ENCODE measurements around the gene TAGLN3.

Gene TAGLN3

GRCh38 chr3:111971533-111972130 lies 27.1 kb upstream of the TAGLN3 start:
- no peak overlapping the region for H2BK15ac ChIP-seq (replicated peaks; ENCODE audit: low read depth)
- H3K56ac ChIP-seq (ENCODE audit: low read length): no peak overlapping the region
- no peak overlapping the region for H4K8ac ChIP-seq (ENCODE audit: low read depth, low read length)
- H4K5ac ChIP-seq (ENCODE audit: low read length): no peak overlapping the region
- H3K27me3 ChIP-seq (ENCODE audit: insufficient read depth, low read length, poor library complexity): no peaks in the 10 kb centered on the region
- no peak for DNase-seq
- H3K23ac ChIP-seq (ENCODE audit: low read length): no peak overlapping the region
- WGBS (ENCODE audit: extremely low coverage, insufficient coverage, low lambda C conversion rate): no CpG with 5 or more reads among the region's 11 CpGs
- H3K79me2 ChIP-seq (ENCODE audit: control insufficient read depth, insufficient read depth, low read length): no peaks in the 10 kb centered on the region
- no peak overlapping the region for H2AK5ac ChIP-seq (ENCODE audit: low read length)
- no peak overlapping the region for H3K4ac ChIP-seq (ENCODE audit: low read depth, low read length)
- H3K4me2 ChIP-seq (ENCODE audit: low read length): no peak overlapping the region
- no peak overlapping the region for H2BK5ac ChIP-seq (ENCODE audit: low read length)
- H3K18ac ChIP-seq (ENCODE audit: low read length): no peak overlapping the region
- no peaks in the 10 kb centered on the region for H3K4me1 ChIP-seq (ENCODE audit: control insufficient read depth, low read depth, low read length)
- H3K9ac ChIP-seq (ENCODE audit: low read length): no peak overlapping the region
- no peak overlapping the region for H3K27ac ChIP-seq (ENCODE audit: low read depth, low read length)
- no peak overlapping the region for H3K4me3 ChIP-seq (ENCODE audit: low read length)
- no peaks in the 10 kb centered on the region for H3K79me1 ChIP-seq (ENCODE audit: low read length)
- H3K36me3 ChIP-seq (ENCODE audit: control insufficient read depth, insufficient read depth, low read length): peaks cover 2% of the 10 kb centered on the region
- H2BK120ac ChIP-seq (ENCODE audit: low read depth, low read length): no peak overlapping the region

DNA sequence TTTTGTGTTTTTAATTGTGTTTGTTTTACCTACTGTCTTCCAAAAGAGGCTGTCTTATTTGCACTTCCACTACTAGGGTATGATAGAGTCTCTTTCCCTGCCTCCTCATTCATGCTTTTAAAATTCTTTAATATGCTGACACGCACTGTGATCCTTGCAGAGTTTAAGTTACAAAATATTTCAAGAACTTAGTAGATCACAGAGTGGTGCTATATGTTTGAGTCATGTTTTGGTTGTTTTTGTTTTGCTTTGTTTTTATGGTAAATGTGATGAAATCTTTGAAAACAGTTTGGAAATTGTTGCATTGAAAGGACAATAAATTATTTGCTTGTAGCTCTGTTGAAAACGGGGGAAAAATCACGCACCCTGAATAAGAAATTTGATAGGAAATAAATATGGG lies 25.8 kb upstream of the TAGLN3 start:
- no peak overlapping the region for H3K4me3 ChIP-seq (ENCODE audit: low read length)
- no peaks in the 10 kb centered on the region for H3K27me3 ChIP-seq (ENCODE audit: insufficient read depth, low read length, poor library complexity)
- no CpG with 5 or more reads among the region's 3 CpGs for WGBS (ENCODE audit: extremely low coverage, insufficient coverage, low lambda C conversion rate)
- no peak overlapping the region for H2BK15ac ChIP-seq (replicated peaks; ENCODE audit: low read depth)
- DNase-seq: no peak
- no peak overlapping the region for H3K9ac ChIP-seq (ENCODE audit: low read length)
- H3K27ac ChIP-seq (ENCODE audit: low read depth, low read length): no peak overlapping the region
- no peak overlapping the region for H3K4me2 ChIP-seq (ENCODE audit: low read length)
- no peak overlapping the region for H2BK5ac ChIP-seq (ENCODE audit: low read length)
- no peak overlapping the region for H3K4ac ChIP-seq (ENCODE audit: low read depth, low read length)
- H3K79me1 ChIP-seq (ENCODE audit: low read length): no peaks in the 10 kb centered on the region
- H4K5ac ChIP-seq (ENCODE audit: low read length): no peak overlapping the region
- H3K23ac ChIP-seq (ENCODE audit: low read length): no peak overlapping the region
- H3K79me2 ChIP-seq (ENCODE audit: control insufficient read depth, insufficient read depth, low read length): no peaks in the 10 kb centered on the region
- peaks cover 2% of the 10 kb centered on the region for H3K36me3 ChIP-seq (ENCODE audit: control insufficient read depth, insufficient read depth, low read length)
- H2AK5ac ChIP-seq (ENCODE audit: low read length): no peak overlapping the region
- no peaks in the 10 kb centered on the region for H3K4me1 ChIP-seq (ENCODE audit: control insufficient read depth, low read depth, low read length)
- no peak overlapping the region for H3K18ac ChIP-seq (ENCODE audit: low read length)
- H2BK120ac ChIP-seq (ENCODE audit: low read depth, low read length): no peak overlapping the region
- no peak overlapping the region for H4K8ac ChIP-seq (ENCODE audit: low read depth, low read length)
- H3K56ac ChIP-seq (ENCODE audit: low read length): no peak overlapping the region

DNA sequence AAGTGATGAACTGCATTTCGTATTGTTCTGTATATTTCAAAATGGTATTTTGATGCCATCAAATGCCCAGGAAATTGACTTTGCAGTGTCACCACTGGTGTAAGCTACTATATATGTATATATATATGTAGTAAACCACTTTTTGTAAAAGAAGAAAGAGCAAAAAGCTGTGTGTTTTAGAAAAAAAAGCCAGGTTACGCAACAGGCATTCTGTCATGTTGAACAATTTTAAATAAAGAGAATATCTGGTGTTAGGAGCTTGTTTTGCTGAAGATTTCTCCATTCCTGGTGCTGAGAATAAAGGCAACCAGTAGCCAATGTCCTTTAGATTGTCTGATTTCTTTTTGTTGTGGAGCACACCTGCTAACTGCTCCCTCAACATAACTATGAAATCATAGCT lies 23.6 kb upstream of the TAGLN3 start:
- H2BK15ac ChIP-seq (replicated peaks; ENCODE audit: low read depth): no peak overlapping the region
- H3K4ac ChIP-seq (ENCODE audit: low read depth, low read length): no peak overlapping the region
- no peak overlapping the region for H2BK5ac ChIP-seq (ENCODE audit: low read length)
- DNase-seq: no peak
- H3K9ac ChIP-seq (ENCODE audit: low read length): no peak overlapping the region
- H3K4me3 ChIP-seq (ENCODE audit: low read length): no peak overlapping the region
- no peak overlapping the region for H3K27ac ChIP-seq (ENCODE audit: low read depth, low read length)
- H3K18ac ChIP-seq (ENCODE audit: low read length): no peak overlapping the region
- H2AK5ac ChIP-seq (ENCODE audit: low read length): no peak overlapping the region
- no peak overlapping the region for H3K23ac ChIP-seq (ENCODE audit: low read length)
- H3K27me3 ChIP-seq (ENCODE audit: insufficient read depth, low read length, poor library complexity): no peaks in the 10 kb centered on the region
- no peak overlapping the region for H3K56ac ChIP-seq (ENCODE audit: low read length)
- no peak overlapping the region for H4K8ac ChIP-seq (ENCODE audit: low read depth, low read length)
- H3K79me1 ChIP-seq (ENCODE audit: low read length): no peaks in the 10 kb centered on the region
- no peaks in the 10 kb centered on the region for H3K4me1 ChIP-seq (ENCODE audit: control insufficient read depth, low read depth, low read length)
- H3K4me2 ChIP-seq (ENCODE audit: low read length): no peak overlapping the region
- peaks cover 2% of the 10 kb centered on the region for H3K36me3 ChIP-seq (ENCODE audit: control insufficient read depth, insufficient read depth, low read length)
- no peaks in the 10 kb centered on the region for H3K79me2 ChIP-seq (ENCODE audit: control insufficient read depth, insufficient read depth, low read length)
- no CpG with 5 or more reads among the region's 2 CpGs for WGBS (ENCODE audit: extremely low coverage, insufficient coverage, low lambda C conversion rate)
- H4K5ac ChIP-seq (ENCODE audit: low read length): no peak overlapping the region
- no peak overlapping the region for H2BK120ac ChIP-seq (ENCODE audit: low read depth, low read length)

DNA sequence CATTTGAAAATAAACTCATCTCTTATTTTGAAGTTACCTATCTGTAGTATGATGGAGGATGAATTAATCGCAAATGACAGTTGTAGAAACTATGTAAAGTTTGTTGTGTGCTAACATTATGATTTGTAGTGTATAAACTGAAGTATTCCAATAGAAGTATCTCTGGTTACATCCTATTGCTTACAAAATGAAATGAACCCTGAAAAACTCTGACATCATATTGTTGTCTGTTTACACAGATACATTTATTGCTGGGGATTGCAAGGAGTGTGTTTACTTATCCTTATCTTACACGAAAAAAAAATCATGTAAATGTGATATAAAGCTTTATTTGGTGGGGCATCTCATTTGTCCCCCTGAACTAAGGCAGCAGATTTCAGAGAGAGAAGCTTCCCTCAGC lies 22.5 kb upstream of the TAGLN3 start:
- no peak for DNase-seq

DNA sequence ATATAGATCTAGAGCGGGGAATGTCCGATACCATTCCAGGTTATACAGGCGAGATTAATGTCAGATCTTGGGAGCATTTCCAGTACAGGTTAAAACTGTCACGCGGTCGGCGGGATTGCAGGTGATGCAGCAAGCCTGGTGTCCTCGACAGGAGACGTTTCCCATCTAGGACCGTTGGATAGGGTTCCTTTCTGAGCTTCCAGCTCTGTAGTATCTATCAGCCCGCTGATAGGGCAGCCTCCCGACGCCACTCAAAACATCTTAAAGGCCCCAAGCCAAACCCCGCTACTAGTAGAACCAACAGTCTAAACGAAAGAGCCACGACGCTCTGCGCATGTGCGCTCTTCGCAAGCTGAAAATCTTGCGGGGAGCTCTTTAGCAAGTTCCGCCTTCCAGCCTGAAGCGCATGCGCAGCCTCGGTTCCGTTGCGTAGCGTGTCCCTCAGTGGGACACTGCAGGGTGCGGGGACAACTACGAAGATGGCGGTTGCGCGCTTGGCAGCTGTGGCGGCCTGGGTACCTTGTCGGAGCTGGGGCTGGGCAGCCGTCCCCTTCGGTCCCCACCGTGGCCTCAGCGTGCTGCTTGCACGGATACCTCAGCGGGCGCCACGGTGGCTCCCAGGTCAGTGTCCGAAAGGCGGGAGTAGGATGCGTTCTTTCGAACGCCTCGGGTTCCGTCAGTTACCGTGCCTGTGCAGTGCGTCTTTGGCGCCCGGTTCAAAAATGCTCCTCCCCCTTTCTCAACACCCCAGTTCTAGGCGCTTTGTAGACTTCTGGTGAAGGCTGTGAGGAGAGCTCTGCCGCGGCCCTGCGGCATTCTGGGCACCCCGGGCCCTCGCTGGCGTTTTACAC lies 19.9 kb upstream of the TAGLN3 start, which contains the start of gene ABHD10:
ABHD10 (plus strand) TSS at position 444 of the 851 bp plus-strand sequence; CDS start at position 480, 36 bp downstream.
- no peak within 1 kb of the TSS for H4K8ac ChIP-seq (ENCODE audit: low read depth, low read length)
- peak within 1 kb of the TSS; percentile 30 for H3K23ac ChIP-seq (ENCODE audit: low read length)
- H3K79me1 ChIP-seq (ENCODE audit: low read length): no peaks in the 10 kb centered on the region
- H4K5ac ChIP-seq (ENCODE audit: low read length): no peak within 1 kb of the TSS
- H2BK5ac ChIP-seq (ENCODE audit: low read length): peak within 1 kb of the TSS; percentile 1
- peak within 1 kb of the TSS; percentile 1 for H3K18ac ChIP-seq (ENCODE audit: low read length)
- H3K79me2 ChIP-seq (ENCODE audit: control insufficient read depth, insufficient read depth, low read length): no peaks in the 10 kb centered on the region
- H2AK5ac ChIP-seq (ENCODE audit: low read length): no peak within 1 kb of the TSS
- H3K9ac ChIP-seq (ENCODE audit: low read length): peak within 1 kb of the TSS; percentile 85
- H3K4me1 ChIP-seq (ENCODE audit: control insufficient read depth, low read depth, low read length): no peaks in the 10 kb centered on the region
- H3K4ac ChIP-seq (ENCODE audit: low read depth, low read length): peak within 1 kb of the TSS; percentile 22
- peak within 1 kb of the TSS; percentile 85 for H3K4me3 ChIP-seq (ENCODE audit: low read length)
- H2BK15ac ChIP-seq (replicated peaks; ENCODE audit: low read depth): no peak within 1 kb of the TSS
- no peaks in the 10 kb centered on the region for H3K27me3 ChIP-seq (ENCODE audit: insufficient read depth, low read length, poor library complexity)
- peaks cover 2% of the 10 kb centered on the region for H3K36me3 ChIP-seq (ENCODE audit: control insufficient read depth, insufficient read depth, low read length)
- peak within 1 kb of the TSS; percentile 79 for H3K4me2 ChIP-seq (ENCODE audit: low read length)
- peak; percentile 99 for DNase-seq
- no peak within 1 kb of the TSS for H3K27ac ChIP-seq (ENCODE audit: low read depth, low read length)
- H2BK120ac ChIP-seq (ENCODE audit: low read depth, low read length): no peak within 1 kb of the TSS
- no CpG with 5 or more reads among the region's 61 CpGs for WGBS (ENCODE audit: extremely low coverage, insufficient coverage, low lambda C conversion rate)
- H3K56ac ChIP-seq (ENCODE audit: low read length): peak within 1 kb of the TSS; percentile 93

More for the DNA sequence above, 22.5 kb upstream of the TAGLN3 start:
- H3K9ac ChIP-seq (ENCODE audit: low read length): no peak overlapping the region
- H2AK5ac ChIP-seq (ENCODE audit: low read length): no peak overlapping the region
- H3K79me2 ChIP-seq (ENCODE audit: control insufficient read depth, insufficient read depth, low read length): no peaks in the 10 kb centered on the region
- H3K4me1 ChIP-seq (ENCODE audit: control insufficient read depth, low read depth, low read length): no peaks in the 10 kb centered on the region
- H3K27me3 ChIP-seq (ENCODE audit: insufficient read depth, low read length, poor library complexity): no peaks in the 10 kb centered on the region
- no peaks in the 10 kb centered on the region for H3K79me1 ChIP-seq (ENCODE audit: low read length)
- no peak overlapping the region for H4K8ac ChIP-seq (ENCODE audit: low read depth, low read length)
- peaks cover 2% of the 10 kb centered on the region for H3K36me3 ChIP-seq (ENCODE audit: control insufficient read depth, insufficient read depth, low read length)
- no peak overlapping the region for H3K4ac ChIP-seq (ENCODE audit: low read depth, low read length)
- H2BK5ac ChIP-seq (ENCODE audit: low read length): no peak overlapping the region
- H3K56ac ChIP-seq (ENCODE audit: low read length): no peak overlapping the region
- no peak overlapping the region for H3K4me3 ChIP-seq (ENCODE audit: low read length)
- no peak overlapping the region for H2BK120ac ChIP-seq (ENCODE audit: low read depth, low read length)
- no CpG with 5 or more reads among the region's 2 CpGs for whole genome bisulfite sequencing (ENCODE audit: extremely low coverage, insufficient coverage, low lambda C conversion rate)
- H3K4me2 ChIP-seq (ENCODE audit: low read length): no peak overlapping the region
- no peak overlapping the region for H3K27ac ChIP-seq (ENCODE audit: low read depth, low read length)
- no peak overlapping the region for H3K18ac ChIP-seq (ENCODE audit: low read length)
- H2BK15ac ChIP-seq (replicated peaks; ENCODE audit: low read depth): no peak overlapping the region
- H3K23ac ChIP-seq (ENCODE audit: low read length): no peak overlapping the region
- H4K5ac ChIP-seq (ENCODE audit: low read length): no peak overlapping the region

Data from mesendoderm (in vitro differentiated cells).